ENCODE measurements around the gene GPA33. TPM values are rescaled to one million over a fixed set of nuclear protein-coding genes. Genes with fewer than 3 reads are reported as not detected.

Gene GPA33
- total RNA-seq, 1 experiment from 2014 or later, result not detected

DNA sequence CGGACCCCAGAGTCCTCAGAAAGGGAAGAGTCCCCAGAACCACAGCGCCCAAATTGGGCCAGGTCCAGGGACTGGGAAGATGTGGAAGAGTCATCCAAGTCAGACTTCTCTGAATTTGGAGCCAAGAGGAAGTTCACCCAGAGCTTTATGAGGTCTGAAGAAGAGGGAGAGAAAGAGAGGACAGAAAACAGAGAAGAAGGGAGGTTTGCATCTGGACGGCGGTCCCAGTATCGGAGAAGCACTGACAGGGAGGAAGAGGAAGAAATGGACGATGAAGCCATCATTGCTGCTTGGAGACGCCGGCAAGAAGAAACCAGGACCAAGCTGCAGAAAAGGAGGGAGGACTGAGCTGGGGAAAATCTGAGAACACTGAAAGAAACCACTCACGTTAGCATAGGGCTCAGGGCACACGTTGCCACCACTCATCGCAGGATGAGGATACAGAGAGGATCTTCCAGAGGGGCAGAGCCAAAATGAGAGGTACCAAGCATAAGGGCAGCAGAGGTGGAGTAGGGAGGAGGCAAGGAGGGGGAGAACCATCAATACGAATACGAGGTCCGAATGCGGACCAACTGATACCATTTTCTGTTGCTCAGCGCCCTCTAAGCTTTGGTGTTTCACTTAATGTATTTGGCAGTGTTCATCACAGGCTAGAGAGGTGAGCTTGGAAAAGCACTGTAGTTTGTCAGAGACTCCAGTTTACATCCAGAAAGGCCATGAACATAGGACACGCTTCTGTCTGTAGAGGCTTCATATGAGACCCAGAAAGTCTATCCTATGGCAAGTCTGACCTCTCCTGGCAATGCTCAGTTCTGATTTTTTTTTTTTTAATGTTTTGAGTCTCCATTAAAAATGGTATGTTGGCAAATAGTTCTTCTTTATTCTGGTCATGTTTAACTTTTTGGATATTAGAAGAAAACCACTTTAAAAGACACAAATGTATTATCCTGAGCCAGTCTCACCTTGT lies 38.4 kb upstream of the GPA33 start:
- no peak overlapping the region for H2AFZ ChIP-seq
- ChIA-PET CTCF (interaction anchor here (0.6 kb wide), 1 partner anchor 92 kb away, joined by 3 read pairs; the partner anchor contains the start of gene POU2F1), POLR2A (ENCODE audit: unreplicated experiment) (no interaction called here)
- H3F3A ChIP-seq (ENCODE audit: insufficient read depth, low read depth), result no peaks in the 10 kb centered on the region
- TF ChIP-seq, protein P1, sequence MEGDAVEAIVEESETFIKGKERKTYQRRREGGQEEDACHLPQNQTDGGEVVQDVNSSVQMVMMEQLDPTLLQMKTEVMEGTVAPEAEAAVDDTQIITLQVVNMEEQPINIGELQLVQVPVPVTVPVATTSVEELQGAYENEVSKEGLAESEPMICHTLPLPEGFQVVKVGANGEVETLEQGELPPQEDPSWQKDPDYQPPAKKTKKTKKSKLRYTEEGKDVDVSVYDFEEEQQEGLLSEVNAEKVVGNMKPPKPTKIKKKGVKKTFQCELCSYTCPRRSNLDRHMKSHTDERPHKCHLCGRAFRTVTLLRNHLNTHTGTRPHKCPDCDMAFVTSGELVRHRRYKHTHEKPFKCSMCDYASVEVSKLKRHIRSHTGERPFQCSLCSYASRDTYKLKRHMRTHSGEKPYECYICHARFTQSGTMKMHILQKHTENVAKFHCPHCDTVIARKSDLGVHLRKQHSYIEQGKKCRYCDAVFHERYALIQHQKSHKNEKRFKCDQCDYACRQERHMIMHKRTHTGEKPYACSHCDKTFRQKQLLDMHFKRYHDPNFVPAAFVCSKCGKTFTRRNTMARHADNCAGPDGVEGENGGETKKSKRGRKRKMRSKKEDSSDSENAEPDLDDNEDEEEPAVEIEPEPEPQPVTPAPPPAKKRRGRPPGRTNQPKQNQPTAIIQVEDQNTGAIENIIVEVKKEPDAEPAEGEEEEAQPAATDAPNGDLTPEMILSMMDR (conservative IDR thresholded peaks at IDR 0.05), result peak; percentile 42; the same call in 1 of the 2 replicates
- TF ChIP-seq EZH2 (IDR thresholded peaks at IDR 0.05; ENCODE audit: low read depth), result no peak
- intact Hi-C loops (cut with micrococcal nuclease; ENCODE audit: unreplicated experiment), result loop anchor here (10.0 kb wide), 1 partner anchor 274 kb away; no protein-coding TSS in a partner anchor
- H3K27ac ChIP-seq, result no peak overlapping the region
- H3K4me2 ChIP-seq, result no peak overlapping the region
- H3K9me2 ChIP-seq (ENCODE audit: insufficient read depth), result no peaks in the 10 kb centered on the region
- no peaks in the 10 kb centered on the region for H3K79me2 ChIP-seq (ENCODE audit: low read depth)
- BruUV-seq (replicated peaks), result no TSS peak
- H4K20me1 ChIP-seq (ENCODE audit: insufficient read depth), result no peaks in the 10 kb centered on the region
- no peaks in the 10 kb centered on the region for H3K36me3 ChIP-seq (ENCODE audit: low read depth)
- H3K27me3 ChIP-seq (ENCODE audit: insufficient read depth, low read depth), result no peaks in the 10 kb centered on the region
- H3K9me3 ChIP-seq (ENCODE audit: insufficient read depth, low read depth), result no peaks in the 10 kb centered on the region
- DNase-seq, result no peak
- H3K4me1 ChIP-seq (replicated peaks; ENCODE audit: insufficient read depth), result no peaks in the 10 kb centered on the region
- no peak overlapping the region for H3K4me3 ChIP-seq

- no TSS peak for BruUV-seq (replicated peaks)
- no peaks in the 10 kb centered on the region for H3K9me2 ChIP-seq (ENCODE audit: insufficient read depth)
- ChIA-PET CTCF (interaction anchor here (0.6 kb wide), 1 partner anchor 93 kb away, joined by 3 read pairs; the partner anchor contains the start of gene POU2F1), POLR2A (ENCODE audit: unreplicated experiment) (no interaction called here)
- no peaks in the 10 kb centered on the region for H3K4me1 ChIP-seq (replicated peaks; ENCODE audit: insufficient read depth)
- no peak overlapping the region for H3K4me2 ChIP-seq
- no peak overlapping the region for H3K4me3 ChIP-seq
- no peak for DNase-seq
- H3K27ac ChIP-seq, result no peak overlapping the region
- no peaks in the 10 kb centered on the region for H3K27me3 ChIP-seq (ENCODE audit: insufficient read depth, low read depth)
- H2AFZ ChIP-seq, result no peak overlapping the region
- no peaks in the 10 kb centered on the region for H3K9me3 ChIP-seq (ENCODE audit: insufficient read depth, low read depth)
- H4K20me1 ChIP-seq (ENCODE audit: insufficient read depth), result no peaks in the 10 kb centered on the region
- H3F3A ChIP-seq (ENCODE audit: insufficient read depth, low read depth), result no peaks in the 10 kb centered on the region
- no peaks in the 10 kb centered on the region for H3K36me3 ChIP-seq (ENCODE audit: low read depth)
- TF ChIP-seq EZH2 (IDR thresholded peaks at IDR 0.05; ENCODE audit: low read depth), result no peak
- TF ChIP-seq, protein P1 (conservative IDR thresholded peaks at IDR 0.05), result no peak
- intact Hi-C loops (cut with micrococcal nuclease; ENCODE audit: unreplicated experiment), result loop anchor here (10.0 kb wide), 1 partner anchor 273 kb away; no protein-coding TSS in a partner anchor
- no peaks in the 10 kb centered on the region for H3K79me2 ChIP-seq (ENCODE audit: low read depth)
These were observed 37.5 kb upstream of the GPA33 start for GRCh38 chr1:167127661-167128060.

DNA sequence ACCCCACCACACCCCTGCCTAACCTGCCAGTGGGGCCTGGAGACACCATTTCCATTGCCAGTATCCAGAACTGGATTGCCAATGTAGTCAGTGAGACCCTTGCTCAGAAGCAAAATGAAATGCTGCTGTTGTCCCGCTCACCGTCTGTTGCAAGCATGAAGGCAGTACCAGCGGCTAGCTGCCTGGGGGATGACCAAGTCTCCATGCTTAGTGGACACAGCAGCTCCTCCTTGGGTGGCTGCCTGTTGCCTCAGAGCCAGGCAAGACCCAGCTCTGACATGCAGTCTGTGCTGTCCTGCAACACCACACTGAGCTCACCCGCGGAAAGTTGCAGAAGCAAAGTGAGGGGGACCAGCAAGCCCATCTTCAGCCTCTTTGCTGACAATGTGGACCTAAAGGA lies 37.1 kb upstream of the GPA33 start:
- H3K27me3 ChIP-seq (ENCODE audit: insufficient read depth, low read depth), result no peaks in the 10 kb centered on the region
- H3K4me2 ChIP-seq, result no peak overlapping the region
- ChIA-PET POLR2A (ENCODE audit: unreplicated experiment) (no interaction called here), CTCF (no interaction called here)
- BruUV-seq (replicated peaks), result no TSS peak
- no peak for DNase-seq
- intact Hi-C loops (cut with micrococcal nuclease; ENCODE audit: unreplicated experiment), result loop anchor here (10.0 kb wide), 1 partner anchor 272 kb away; no protein-coding TSS in a partner anchor
- H3K9me2 ChIP-seq (ENCODE audit: insufficient read depth), result no peaks in the 10 kb centered on the region
- no peaks in the 10 kb centered on the region for H3K36me3 ChIP-seq (ENCODE audit: low read depth)
- TF ChIP-seq EZH2 (IDR thresholded peaks at IDR 0.05; ENCODE audit: low read depth), result no peak
- TF ChIP-seq, protein P1 (conservative IDR thresholded peaks at IDR 0.05), result no peak
- no peak overlapping the region for H3K27ac ChIP-seq
- no peak overlapping the region for H3K4me3 ChIP-seq
- peaks cover under 1% of the 10 kb centered on the region; the same call in 1 of the 2 replicates for H3K4me1 ChIP-seq (replicated peaks; ENCODE audit: insufficient read depth)
- no peaks in the 10 kb centered on the region for H3K9me3 ChIP-seq (ENCODE audit: insufficient read depth, low read depth)
- H2AFZ ChIP-seq, result no peak overlapping the region
- H4K20me1 ChIP-seq (ENCODE audit: insufficient read depth), result no peaks in the 10 kb centered on the region
- H3K79me2 ChIP-seq (ENCODE audit: low read depth), result no peaks in the 10 kb centered on the region
- peaks cover 4% of the 10 kb centered on the region; the same call in 1 of the 2 replicates for H3F3A ChIP-seq (ENCODE audit: insufficient read depth, low read depth)
